HFF-Myc (cell line): Measurements from ENCODE around the gene SSPN.
"Not testable (repeated sequence)": the region's sequence is repeated elsewhere in the genome, so short reads cannot be mapped to it uniquely, and the experiment has no call there.

Source experiments
- DNase-seq: peaks from one replicate; pipeline ENCODE4 v3.0.0-alpha.2; 2011; ENCODE audit warnings: low read depth; ENCODE audit errors: extremely low read depth
- H3K4me3 ChIP-seq: replicated peaks from 2 replicates; pipeline ENCODE4 v1.5.1; 2011; ENCODE audit warnings: low read depth, mild to moderate bottlenecking, control low read depth, low read length
- TF ChIP-seq, protein P1 (sequence below): IDR thresholded peaks from 2 replicates; pipeline ENCODE4 v1.5.1; 2012; ENCODE audit warnings: mild to moderate bottlenecking, low read depth, low read length, control low read depth; ENCODE audit errors: missing control alignments

SSPN gene

DNA sequence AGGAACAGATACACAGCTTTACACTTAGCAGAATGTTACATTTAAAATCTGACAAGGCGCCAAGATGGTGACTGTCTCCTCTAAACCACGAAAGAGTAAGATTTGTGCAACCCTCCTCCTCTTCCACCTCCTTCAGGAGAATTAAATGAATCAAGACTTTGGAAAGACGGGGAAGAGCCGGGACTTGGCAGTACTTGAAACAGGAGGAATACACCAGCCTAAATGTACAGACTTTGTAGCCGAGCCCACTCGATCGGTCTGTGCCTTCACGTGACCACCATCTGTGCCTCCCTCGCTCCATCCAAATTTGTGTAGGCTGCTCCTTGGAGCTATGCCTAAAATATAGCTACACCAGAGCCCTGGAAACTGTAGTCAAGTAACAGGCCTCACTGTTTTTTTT lies 38.3 kb downstream of the SSPN start:
- H3K4me3 ChIP-seq: no peak overlapping the region
- TF ChIP-seq, protein P1, sequence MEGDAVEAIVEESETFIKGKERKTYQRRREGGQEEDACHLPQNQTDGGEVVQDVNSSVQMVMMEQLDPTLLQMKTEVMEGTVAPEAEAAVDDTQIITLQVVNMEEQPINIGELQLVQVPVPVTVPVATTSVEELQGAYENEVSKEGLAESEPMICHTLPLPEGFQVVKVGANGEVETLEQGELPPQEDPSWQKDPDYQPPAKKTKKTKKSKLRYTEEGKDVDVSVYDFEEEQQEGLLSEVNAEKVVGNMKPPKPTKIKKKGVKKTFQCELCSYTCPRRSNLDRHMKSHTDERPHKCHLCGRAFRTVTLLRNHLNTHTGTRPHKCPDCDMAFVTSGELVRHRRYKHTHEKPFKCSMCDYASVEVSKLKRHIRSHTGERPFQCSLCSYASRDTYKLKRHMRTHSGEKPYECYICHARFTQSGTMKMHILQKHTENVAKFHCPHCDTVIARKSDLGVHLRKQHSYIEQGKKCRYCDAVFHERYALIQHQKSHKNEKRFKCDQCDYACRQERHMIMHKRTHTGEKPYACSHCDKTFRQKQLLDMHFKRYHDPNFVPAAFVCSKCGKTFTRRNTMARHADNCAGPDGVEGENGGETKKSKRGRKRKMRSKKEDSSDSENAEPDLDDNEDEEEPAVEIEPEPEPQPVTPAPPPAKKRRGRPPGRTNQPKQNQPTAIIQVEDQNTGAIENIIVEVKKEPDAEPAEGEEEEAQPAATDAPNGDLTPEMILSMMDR: no peak
- DNase-seq: peak; percentile 24

DNA sequence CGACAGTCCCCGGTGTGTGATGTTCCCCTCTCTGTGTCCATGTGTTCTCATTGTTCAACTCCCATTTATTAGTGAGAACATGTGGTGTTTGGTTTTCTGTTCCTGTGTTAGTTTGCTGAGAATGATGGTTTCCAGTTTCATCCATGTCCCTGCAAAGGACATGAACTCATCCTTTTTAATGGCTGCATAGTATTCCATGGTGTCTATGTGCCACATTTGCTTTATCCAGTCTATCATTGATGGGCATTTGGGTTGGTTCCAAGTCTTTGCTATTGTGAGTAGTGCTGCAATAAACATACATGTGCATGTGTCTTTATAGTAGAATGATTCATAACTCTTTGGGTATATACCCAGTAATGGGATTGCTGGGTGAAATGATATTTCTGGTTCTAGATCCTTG lies 40.1 kb downstream of the SSPN start:
- not testable (repeated sequence) for H3K4me3 ChIP-seq, DNase-seq

DNA sequence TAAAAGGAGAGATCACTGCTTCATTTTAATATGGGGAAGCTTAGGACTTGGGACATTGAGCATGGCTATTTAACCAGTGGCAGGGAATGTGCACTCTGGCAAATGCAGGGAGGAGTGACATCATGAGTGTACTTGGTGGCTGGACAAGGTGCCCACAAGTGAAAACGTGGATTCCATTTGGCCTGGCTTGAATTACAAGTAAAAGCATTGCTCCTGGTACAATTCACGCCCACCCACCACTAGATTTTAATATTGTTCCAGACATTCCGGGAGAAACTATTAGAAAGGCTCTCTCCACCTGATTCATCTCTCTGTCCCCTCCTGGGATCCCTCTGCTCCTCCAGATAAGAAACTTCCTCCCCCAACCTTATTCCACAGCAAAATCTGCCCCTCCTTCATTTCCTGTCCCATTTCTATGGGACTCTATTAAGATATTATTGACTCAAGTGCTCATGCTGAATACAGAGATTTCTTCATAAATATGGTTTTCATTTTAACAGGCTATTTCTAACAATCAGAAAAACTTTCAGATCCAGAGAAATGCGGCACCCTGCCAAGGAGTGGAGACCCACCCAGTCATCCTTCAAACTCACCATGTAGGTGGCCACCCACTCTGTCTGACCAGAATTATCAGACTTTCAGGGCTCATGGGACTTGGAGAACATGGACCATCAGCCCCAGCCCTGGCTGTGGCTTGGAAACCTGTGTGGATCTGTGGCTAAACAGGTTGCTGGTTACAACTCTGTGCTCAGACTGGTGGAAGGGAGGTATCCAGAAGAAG lies 43.2 kb downstream of the SSPN start:
- H3K4me3 ChIP-seq: no peak overlapping the region
- TF ChIP-seq, protein P1: no peak
- DNase-seq: no peak

- DNase-seq: peak; percentile 22
- TF ChIP-seq, protein P1: no peak
- H3K4me3 ChIP-seq: no peak overlapping the region
These were observed 43.9 kb downstream of the SSPN start for GRCh38 chr12:26239122-26239851.

DNA sequence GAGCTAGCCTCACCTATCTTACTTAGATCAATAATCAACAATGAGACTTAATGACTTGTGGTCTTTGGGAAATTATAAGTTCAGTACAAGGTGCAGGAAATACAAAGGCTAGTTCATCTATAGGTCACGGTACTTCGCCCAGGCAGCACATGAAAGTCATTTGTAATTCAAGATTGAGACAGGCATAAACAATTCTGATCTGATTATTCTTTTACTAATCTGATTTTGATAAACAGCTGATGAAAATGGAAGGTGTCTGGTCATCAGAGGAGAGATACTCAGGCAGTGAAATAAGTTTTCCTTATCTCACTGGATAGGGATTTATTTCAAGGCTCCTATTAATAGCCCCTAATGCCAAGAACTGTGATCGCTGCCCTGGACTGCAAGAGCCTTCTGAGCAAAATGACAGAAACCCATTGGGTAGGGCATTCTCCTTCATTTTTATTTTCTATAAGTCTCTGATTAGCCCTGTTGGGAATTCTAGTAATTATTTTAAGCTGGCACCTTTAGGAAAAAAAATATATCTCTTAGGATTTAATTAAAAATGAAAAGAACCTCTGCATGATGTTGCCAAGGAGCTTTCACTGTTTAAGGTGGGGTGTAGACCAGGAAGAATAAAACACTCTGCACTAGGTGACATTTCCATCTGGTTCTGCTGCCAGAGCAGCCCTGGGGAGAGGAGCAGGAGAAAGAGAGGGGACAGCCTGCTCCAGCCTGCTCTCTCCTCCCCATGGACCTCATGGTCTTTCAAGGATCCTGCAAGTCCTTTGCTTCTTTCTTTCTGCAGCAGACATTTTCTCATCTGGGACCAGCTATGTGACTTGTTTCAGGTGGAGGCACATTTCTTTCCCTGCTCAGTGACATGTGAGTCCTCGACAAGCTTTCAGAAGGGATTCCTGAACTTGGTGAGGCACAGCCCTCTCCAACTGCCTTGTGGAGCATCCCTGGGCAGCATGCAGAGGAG lies 44.8 kb downstream of the SSPN start:
- TF ChIP-seq, protein P1: no peak
- DNase-seq: no peak

GRCh38 chr12:26241080-26241479 lies 45.7 kb downstream of the SSPN start:
- TF ChIP-seq, protein P1: no peak
- no peak for DNase-seq
- no peak overlapping the region for H3K4me3 ChIP-seq

More for the DNA sequence above, 44.8 kb downstream of the SSPN start:
- H3K4me3 ChIP-seq: no peak overlapping the region

DNA sequence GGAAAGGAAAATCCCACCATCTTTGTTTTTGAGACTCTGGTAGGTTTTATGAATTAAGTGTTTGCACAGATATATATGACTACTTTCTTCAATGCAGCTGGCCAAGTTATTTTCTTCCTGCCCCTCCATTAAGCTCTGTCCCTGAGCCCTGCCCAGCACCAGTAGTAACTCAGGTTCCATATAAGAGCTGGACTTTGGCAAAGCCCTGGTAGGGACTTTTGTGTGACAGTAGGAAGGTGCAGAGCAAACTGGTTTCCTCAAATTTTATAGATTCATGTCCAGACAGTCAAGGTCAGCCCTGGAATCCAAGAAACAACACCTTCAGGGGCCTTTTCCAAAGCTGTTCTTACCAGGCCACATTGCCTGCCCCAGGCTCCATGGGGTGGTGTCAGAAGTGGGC lies 47.3 kb downstream of the SSPN start:
- H3K4me3 ChIP-seq: no peak overlapping the region
- DNase-seq: no peak
- TF ChIP-seq, protein P1: no peak
